H1 (cell line): ENCODE data around the gene TPD52L2. TPM values are rescaled to one million over a fixed set of nuclear protein-coding genes. Genes with fewer than 3 reads are reported as not detected.

Experiments
- CTCF ChIA-PET: fragments of 300-600 bp; sonication (Branson Sonifier 250); formaldehyde crosslinking; loops from one replicate; lab custom pipeline; 2021; ENCODE audit not compliant: partially characterized antibody; lab: Charles Lee
- POLR2A ChIA-PET: fragments of 300-600 bp; sonication (Branson Sonifier 250); formaldehyde crosslinking; loops from one replicate; lab custom pipeline; 2021; ENCODE audit warnings: inconsistent platforms; ENCODE audit not compliant: partially characterized antibody; lab: Charles Lee
- DNase-seq, 2 experiments: peaks; one replicate each; pipeline versions ENCODE4 v3.0.0 to v3.0.0-alpha.2; 2010 to 2022; ENCODE audit warnings: low spot score in 2 of 2, low read depth in 1 of 2, mixed read lengths in 1 of 2
- FAIRE-seq: peaks from 2 replicates; lab custom pipeline; 2011; peaks lifted over from hg19 to GRCh38; lab: Jason Lieb, UNC
- H2AFZ ChIP-seq: 2 replicates; pipeline ENCODE4 v1.8.1; 2012; ENCODE audit warnings: low read length, inconsistent platforms
- H2AK5ac ChIP-seq: 2 replicates; pipeline ENCODE4 v1.6.1; 2013; ENCODE audit warnings: low read depth, low read length
- H2BK120ac ChIP-seq: replicated peaks from 2 replicates; pipeline ENCODE3; 2013; ENCODE audit warnings: low read depth, low read length, inconsistent platforms
- H2BK12ac ChIP-seq: 2 replicates; pipeline ENCODE4 v1.6.1; 2013; ENCODE audit warnings: low read depth, low read length
- H2BK15ac ChIP-seq: 2 replicates; pipeline ENCODE4 v1.6.1; 2013; ENCODE audit warnings: low read length
- H2BK20ac ChIP-seq: 2 replicates; pipeline ENCODE4 v1.6.1; 2013; ENCODE audit warnings: low read length
- H2BK5ac ChIP-seq: 2 replicates; pipeline ENCODE4 v1.6.1; 2013; ENCODE audit warnings: low read depth, low read length
- H3K14ac ChIP-seq: 2 replicates; pipeline ENCODE4 v1.6.1; 2013; ENCODE audit warnings: inconsistent platforms; ENCODE audit not compliant: insufficient read length
- H3K18ac ChIP-seq: 2 replicates; pipeline ENCODE4 v1.6.1; 2013; ENCODE audit warnings: low read length; ENCODE audit errors: extremely low read depth
- H3K23ac ChIP-seq: 2 replicates; pipeline ENCODE4 v1.6.1; 2013; ENCODE audit warnings: inconsistent platforms; ENCODE audit not compliant: insufficient read length
- H3K23me2 ChIP-seq: 2 replicates; pipeline ENCODE4 v1.6.1; 2013; ENCODE audit warnings: low read depth, low read length
- H3K27ac ChIP-seq: 2 replicates; pipeline ENCODE4 v1.6.1; 2011; ENCODE audit warnings: low read depth, low read length, inconsistent platforms
- H3K27me3 ChIP-seq, 4 experiments: replicated peaks in 1 of 4; 1 replicate in 1 of 4; 2 replicates in 3 of 4; pipeline versions ENCODE4 v1.6.1 to v1.8.1; 2011 to 2013; ENCODE audit warnings: low read length in 3 of 4, mild to moderate bottlenecking in 3 of 4, inconsistent platforms in 2 of 4, mixed read lengths in 2 of 4, moderate library complexity in 1 of 4; ENCODE audit not compliant: control insufficient read depth in 3 of 4, insufficient read depth in 3 of 4; ENCODE audit errors: extremely low read depth in 1 of 4
- H3K36me3 ChIP-seq, 4 experiments: 2 replicates each; pipeline versions ENCODE4 v1.6.1 to v1.8.1; 2011 to 2013; ENCODE audit warnings: mild to moderate bottlenecking in 4 of 4, low read length in 3 of 4, moderate library complexity in 2 of 4, control low read depth in 1 of 4, inconsistent platforms in 1 of 4; ENCODE audit not compliant: insufficient read depth in 4 of 4, control insufficient read depth in 2 of 4
- H3K4ac ChIP-seq: replicated peaks from 2 replicates; pipeline ENCODE3; 2013; ENCODE audit warnings: low read length, low read depth, mixed read lengths, inconsistent platforms; ENCODE audit not compliant: insufficient read length
- H3K4me1 ChIP-seq, 4 experiments: replicated peaks in 1 of 4; 1 replicate in 1 of 4; 2 replicates in 3 of 4; pipeline versions ENCODE4 v1.6.1 to v1.8.1; 2011 to 2013; ENCODE audit warnings: low read length in 3 of 4, inconsistent platforms in 2 of 4, mixed read lengths in 1 of 4; ENCODE audit not compliant: insufficient read depth in 4 of 4, control insufficient read depth in 3 of 4
- H3K4me2 ChIP-seq, 2 experiments: 2 replicates each; pipeline versions ENCODE4 v1.6.1 to v1.8.1; 2011 to 2013; ENCODE audit warnings: low read depth in 2 of 2, low read length in 2 of 2, control low read depth in 1 of 2, inconsistent platforms in 1 of 2, mild to moderate bottlenecking in 1 of 2; ENCODE audit not compliant: insufficient read depth in 1 of 2
- H3K4me3 ChIP-seq, 4 experiments: fragments of 200-600, 300-600 bp in 1 of 4; sonication (generic), shearing (Covaris generic), sonication (Bioruptor Twin) in 1 of 4; 2 replicates each; pipeline versions ENCODE4 v1.5.1 to v1.8.1; 2011 to 2016; ENCODE audit warnings: low read length in 4 of 4, low read depth in 3 of 4, control low read depth in 2 of 4, inconsistent platforms in 2 of 4, mild to moderate bottlenecking in 2 of 4, mixed read lengths in 1 of 4, moderate library complexity in 1 of 4; ENCODE audit not compliant: insufficient read depth in 2 of 4; ENCODE audit errors: extremely low read depth in 1 of 4
- H3K56ac ChIP-seq: replicated peaks from 2 replicates; pipeline ENCODE3; 2013; ENCODE audit warnings: low read depth, mild to moderate bottlenecking, mixed read lengths, low read length, inconsistent platforms; ENCODE audit not compliant: insufficient read length
- H3K79me1 ChIP-seq: 2 replicates; pipeline ENCODE4 v1.6.1; 2013; ENCODE audit warnings: low read depth, low read length, control low read depth
- H3K79me2 ChIP-seq, 2 experiments: 2 replicates each; pipeline versions ENCODE4 v1.6.1 to v1.8.1; 2012 to 2013; ENCODE audit warnings: low read length in 2 of 2, mild to moderate bottlenecking in 2 of 2, inconsistent platforms in 1 of 2; ENCODE audit not compliant: insufficient read depth in 2 of 2, control insufficient read depth in 1 of 2
- H3K9ac ChIP-seq, 4 experiments: replicated peaks in 1 of 4; 1 replicate in 1 of 4; 2 replicates in 3 of 4; pipeline versions ENCODE4 v1.6.1 to v1.8.1; 2011 to 2013; ENCODE audit warnings: low read depth in 3 of 4, low read length in 3 of 4, control low read depth in 2 of 4, mild to moderate bottlenecking in 2 of 4, moderate library complexity in 2 of 4, inconsistent platforms in 1 of 4; ENCODE audit errors: extremely low read depth in 1 of 4
- H3K9me3 ChIP-seq, 2 experiments: 2 replicates each; pipeline versions ENCODE4 v1.6.1 to v1.8.1; 2012 to 2013; ENCODE audit warnings: mild to moderate bottlenecking in 2 of 2, moderate library complexity in 2 of 2, control low read depth in 1 of 2, inconsistent platforms in 1 of 2, low read depth in 1 of 2, low read length in 1 of 2, mixed read lengths in 1 of 2; ENCODE audit not compliant: insufficient read depth in 2 of 2
- H4K20me1 ChIP-seq, 2 experiments: replicated peaks in 1 of 2; 2 replicates each; pipeline versions ENCODE3 to v1.8.1; 2011 to 2013; ENCODE audit warnings: inconsistent platforms in 2 of 2, low read length in 2 of 2, mild to moderate bottlenecking in 1 of 2; ENCODE audit not compliant: insufficient read depth in 2 of 2, control insufficient read depth in 1 of 2
- H4K5ac ChIP-seq: 2 replicates; pipeline ENCODE4 v1.6.1; 2013; ENCODE audit warnings: low read length, low read depth, mixed read lengths, inconsistent platforms; ENCODE audit not compliant: insufficient read length
- H4K8ac ChIP-seq: 2 replicates; pipeline ENCODE4 v1.8.0; 2013; ENCODE audit warnings: mild to moderate bottlenecking, moderate library complexity, low read length, inconsistent platforms; ENCODE audit not compliant: insufficient read depth; ENCODE audit errors: extremely low read depth
- H4K91ac ChIP-seq: replicated peaks from 2 replicates; pipeline ENCODE3; 2013; ENCODE audit warnings: low read length, mixed read lengths, inconsistent platforms; ENCODE audit not compliant: insufficient read length
- KDM4A ChIP-seq: IDR thresholded peaks from one replicate; pipeline ENCODE4 v1.7.1; 2012; ENCODE audit warnings: low read depth, mild to moderate bottlenecking, moderate library complexity, low read length, inconsistent platforms; ENCODE audit not compliant: severe bottlenecking
- TCF12 ChIP-seq: IDR thresholded peaks from 2 replicates; pipeline ENCODE4 v1.6.1; 2011; ENCODE audit warnings: low read depth, mild to moderate bottlenecking, low read length
- WGBS, 2 experiments: shearing (Covaris generic) in 1 of 2; methylation state at CpG; one replicate each; pipeline versions ENCODE4 v1.1.6 to v1.1.7; 2013 to 2015; ENCODE audit warnings: low lambda C conversion rate in 2 of 2, mixed read lengths in 2 of 2, inconsistent platforms in 1 of 2, low coverage in 1 of 2, missing lambda C conversion rate in 1 of 2; ENCODE audit not compliant: insufficient replicate concordance in 2 of 2, insufficient coverage in 1 of 2, insufficient read length in 1 of 2; ENCODE audit errors: extremely low coverage in 1 of 2, missing lambda C conversion rate in 1 of 2; 5-methylcytosine and 5-hydroxymethylcytosine counted together
- polyA plus RNA-seq, 7 experiments: library from polyadenylated mRNA; depleted of rRNA in 3 of 7; stranded (reverse) in 5 of 7; unstranded in 2 of 7; fragments of >200 nt in 5 of 7; fragments of 200-250 nt in 2 of 7; gene quantifications; 1 replicate in 5 of 7; 2 replicates in 1 of 7; 4 replicates in 1 of 7; pipeline versions ENCODE4 v1.2.1 to v1.2.3, GENCODE V29; 2011 to 2013; ENCODE audit warnings: missing spikeins in 2 of 7, mixed read lengths in 2 of 7
- total RNA-seq: library from RNA; stranded (reverse); fragmentation: NEBNext Ultra II Directional; extraction: Animal tissue kit (Norgen Biotek cat#: 25700); gene quantifications from 2 replicates; pipeline ENCODE4 v1.2.1, GENCODE V29; 2021

TPD52L2 gene
- total and polyA plus RNA-seq, 2 of the 8 experiments (the other 6 are each of a cell fraction or from before 2014, with no cell fraction given) = 77.1 to 80.2 TPM

GRCh38 chr20:63937596-63937995, 72.5 kb downstream of the TPD52L2 start:
- ChIA-PET CTCF (interaction anchor here (0.8 to 7.7 kb wide), 3 partner anchors 14 to 36 kb away, joined by 3 to 58 read pairs (median 57); no protein-coding TSS in a partner anchor), POLR2A (interaction anchor here (0.7 to 7.8 kb wide), 2 partner anchors 9 to 18 kb away, joined by 4 to 68 read pairs; partner anchors contain the start of gene UCKL1)
- Histone ChIP-seq H4K8ac (no peak overlapping the region; the same call in 1 of the 2 replicates), H2BK120ac (no peak overlapping the region), H3K4me2 (no peak overlapping the region; a peak in 1 of 4 replicates), H4K20me1 (peaks cover 4 to 21% of the 10 kb centered on the region in 2 experiments), H2BK12ac (no peak overlapping the region), H3K14ac (no peak overlapping the region), H3K23ac (no peak overlapping the region), H3K79me1 (0 out of 2 replicates have a peak, but pooled peaks cover 2% of the 10 kb centered on the region), H3K36me3 (peaks cover 0 to 5% (median 0%) of the 10 kb centered on the region in 4 experiments; a peak in 2 of 8 replicates), H3K4me1 (peaks cover 0 to 18% (median 9%) of the 10 kb centered on the region in 4 experiments; a peak in 6 of 7 replicates), H2BK20ac (no peak overlapping the region), H3K27ac (no peak overlapping the region), H3K18ac (no peak overlapping the region), H2AFZ (no peak overlapping the region), H3K4ac (no peak overlapping the region), H3K4me3 (no peak overlapping the region), H3K23me2 (peaks cover 12% of the 10 kb centered on the region), H3K56ac (no peak overlapping the region), H2BK5ac (no peak overlapping the region), H3K9ac (no peak overlapping the region), H3K27me3 (no peaks in the 10 kb centered on the region), H4K91ac (no peak overlapping the region), H4K5ac (no peak overlapping the region), H2BK15ac (no peak overlapping the region), H3K9me3 (no peaks in the 10 kb centered on the region), H3K79me2 (no peaks in the 10 kb centered on the region), H2AK5ac (no peak overlapping the region)
- DNase-seq = no peak
- FAIRE-seq = no peak
- 89% methylated on average over 14 of the region's 14 CpGs; no CpG with 5 or more reads in 1 of the 2 experiments for WGBS, 2 experiments
- TF ChIP-seq TCF12 = no peak
- no peak for TF ChIP-seq KDM4A
